Measurements from ENCODE around the gene FOXP2. TPM values are rescaled to one million over a fixed set of nuclear protein-coding genes. Genes with fewer than 3 reads are reported as not detected.

FOXP2 gene
- total and polyA plus RNA-seq, 10 of the 15 experiments (the other 5 are each of a cell fraction or from before 2014, with no cell fraction given) = 0.99 to 2.5 (median 1.8) TPM

DNA sequence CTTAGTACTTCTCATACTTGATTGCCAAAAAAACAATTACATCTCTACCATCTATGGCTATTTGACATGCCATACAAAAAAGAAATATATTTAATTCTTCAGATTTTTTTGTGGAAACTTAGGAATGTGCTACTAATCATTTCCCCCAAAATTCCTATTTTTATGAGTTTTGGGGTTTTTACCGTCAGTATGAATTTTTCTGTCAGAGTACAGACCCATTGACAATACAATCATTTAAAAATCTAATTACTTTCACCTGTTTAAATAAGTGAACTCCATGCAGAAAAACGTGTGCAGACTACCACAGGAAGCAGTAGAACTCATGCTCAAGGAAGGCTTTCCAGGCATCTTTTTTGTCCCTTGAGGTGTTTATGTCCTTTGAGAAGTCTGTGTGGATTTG is 48.8 kb upstream of the FOXP2 start:
- H2AFZ ChIP-seq (ENCODE audit: control insufficient read depth, low read depth, low read length) = no peak overlapping the region
- H3K27me3 ChIP-seq (replicated peaks in 1 of 2; ENCODE audit: control insufficient read depth in 2 of 2, insufficient read depth in 2 of 2, low read length in 1 of 2) = no peaks in the 10 kb centered on the region
- ChIA-PET SMC1A (ENCODE audit: uncharacterized antibody, unreplicated experiment) (no interaction called here), POLR2A (no interaction called here), CTCF (no interaction called here), RAD21 (ENCODE audit: unreplicated experiment) (no interaction called here)
- DNase-seq (ENCODE audit: low read depth, low spot score) (no peak), FAIRE-seq (no peak), ATAC-seq (no peak)
- H3K36me3 ChIP-seq (ENCODE audit: control insufficient read depth in 2 of 2, insufficient read depth in 2 of 2, low read length in 1 of 2) = no peaks in the 10 kb centered on the region
- H3K9ac ChIP-seq (ENCODE audit: control insufficient read depth, insufficient read depth, low read length) = no peak overlapping the region
- BruUV-seq (replicated peaks) = no TSS peak
- no peak overlapping the region for H3K4me2 ChIP-seq (ENCODE audit: control insufficient read depth, insufficient read depth)
- H4K20me1 ChIP-seq (ENCODE audit: control insufficient read depth, insufficient read depth) = no peaks in the 10 kb centered on the region
- in situ Hi-C loops (cut with MboI) (no loop called here), intact Hi-C loops (cut with micrococcal nuclease; ENCODE audit: unreplicated experiment) (no loop called here)
- no peak overlapping the region for H3K27ac ChIP-seq (ENCODE audit: control insufficient read depth, insufficient read depth)
- no peaks in the 10 kb centered on the region for H3K9me3 ChIP-seq (replicated peaks; ENCODE audit: control insufficient read depth, insufficient read depth, low read length)
- H3K4me1 ChIP-seq (ENCODE audit: control insufficient read depth, insufficient read depth, low read length) = no peaks in the 10 kb centered on the region
- WGBS (ENCODE audit: insufficient coverage, insufficient replicate concordance, low lambda C conversion rate, missing lambda C conversion rate) = 2% methylated on average over 2 of the region's 2 CpGs
- no peak for TF ChIP-seq RUNX3 (IDR thresholded peaks at IDR 0.05; ENCODE audit: low read length)
- TF ChIP-seq MYC (IDR thresholded peaks at IDR 0.05; ENCODE audit: insufficient read depth, insufficient read length, insufficient replicate concordance, low read length, severe bottlenecking) = no peak
- TF ChIP-seq MXI1 (IDR thresholded peaks at IDR 0.05; ENCODE audit: low read depth, low read length) = no peak
- TF ChIP-seq GABPA (IDR thresholded peaks at IDR 0.05; ENCODE audit: low read depth) = no peak
- TF ChIP-seq, protein P1, sequence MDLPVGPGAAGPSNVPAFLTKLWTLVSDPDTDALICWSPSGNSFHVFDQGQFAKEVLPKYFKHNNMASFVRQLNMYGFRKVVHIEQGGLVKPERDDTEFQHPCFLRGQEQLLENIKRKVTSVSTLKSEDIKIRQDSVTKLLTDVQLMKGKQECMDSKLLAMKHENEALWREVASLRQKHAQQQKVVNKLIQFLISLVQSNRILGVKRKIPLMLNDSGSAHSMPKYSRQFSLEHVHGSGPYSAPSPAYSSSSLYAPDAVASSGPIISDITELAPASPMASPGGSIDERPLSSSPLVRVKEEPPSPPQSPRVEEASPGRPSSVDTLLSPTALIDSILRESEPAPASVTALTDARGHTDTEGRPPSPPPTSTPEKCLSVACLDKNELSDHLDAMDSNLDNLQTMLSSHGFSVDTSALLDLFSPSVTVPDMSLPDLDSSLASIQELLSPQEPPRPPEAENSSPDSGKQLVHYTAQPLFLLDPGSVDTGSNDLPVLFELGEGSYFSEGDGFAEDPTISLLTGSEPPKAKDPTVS (IDR thresholded peaks at IDR 0.05; ENCODE audit: low read depth, low read length) = no peak
- no peak for TF ChIP-seq ZNF24 (IDR thresholded peaks at IDR 0.05)
- TF ChIP-seq SREBF2 (IDR thresholded peaks at IDR 0.05; ENCODE audit: low read length) = no peak
- no peak for TF ChIP-seq YBX1 (IDR thresholded peaks at IDR 0.05)
- TF ChIP-seq ESRRA (IDR thresholded peaks at IDR 0.05; ENCODE audit: low read length) = no peak
- TF ChIP-seq, protein P2, sequence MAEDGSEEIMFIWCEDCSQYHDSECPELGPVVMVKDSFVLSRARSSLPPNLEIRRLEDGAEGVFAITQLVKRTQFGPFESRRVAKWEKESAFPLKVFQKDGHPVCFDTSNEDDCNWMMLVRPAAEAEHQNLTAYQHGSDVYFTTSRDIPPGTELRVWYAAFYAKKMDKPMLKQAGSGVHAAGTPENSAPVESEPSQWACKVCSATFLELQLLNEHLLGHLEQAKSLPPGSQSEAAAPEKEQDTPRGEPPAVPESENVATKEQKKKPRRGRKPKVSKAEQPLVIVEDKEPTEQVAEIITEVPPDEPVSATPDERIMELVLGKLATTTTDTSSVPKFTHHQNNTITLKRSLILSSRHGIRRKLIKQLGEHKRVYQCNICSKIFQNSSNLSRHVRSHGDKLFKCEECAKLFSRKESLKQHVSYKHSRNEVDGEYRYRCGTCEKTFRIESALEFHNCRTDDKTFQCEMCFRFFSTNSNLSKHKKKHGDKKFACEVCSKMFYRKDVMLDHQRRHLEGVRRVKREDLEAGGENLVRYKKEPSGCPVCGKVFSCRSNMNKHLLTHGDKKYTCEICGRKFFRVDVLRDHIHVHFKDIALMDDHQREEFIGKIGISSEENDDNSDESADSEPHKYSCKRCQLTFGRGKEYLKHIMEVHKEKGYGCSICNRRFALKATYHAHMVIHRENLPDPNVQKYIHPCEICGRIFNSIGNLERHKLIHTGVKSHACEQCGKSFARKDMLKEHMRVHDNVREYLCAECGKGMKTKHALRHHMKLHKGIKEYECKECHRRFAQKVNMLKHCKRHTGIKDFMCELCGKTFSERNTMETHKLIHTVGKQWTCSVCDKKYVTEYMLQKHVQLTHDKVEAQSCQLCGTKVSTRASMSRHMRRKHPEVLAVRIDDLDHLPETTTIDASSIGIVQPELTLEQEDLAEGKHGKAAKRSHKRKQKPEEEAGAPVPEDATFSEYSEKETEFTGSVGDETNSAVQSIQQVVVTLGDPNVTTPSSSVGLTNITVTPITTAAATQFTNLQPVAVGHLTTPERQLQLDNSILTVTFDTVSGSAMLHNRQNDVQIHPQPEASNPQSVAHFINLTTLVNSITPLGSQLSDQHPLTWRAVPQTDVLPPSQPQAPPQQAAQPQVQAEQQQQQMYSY (CRISPR knock-in tag; IDR thresholded peaks at IDR 0.05) = no peak
- TF ChIP-seq HDAC2 (IDR thresholded peaks at IDR 0.05) = no peak
- no peak for TF ChIP-seq DPF2 (IDR thresholded peaks at IDR 0.05)
- TF ChIP-seq, protein P3, sequence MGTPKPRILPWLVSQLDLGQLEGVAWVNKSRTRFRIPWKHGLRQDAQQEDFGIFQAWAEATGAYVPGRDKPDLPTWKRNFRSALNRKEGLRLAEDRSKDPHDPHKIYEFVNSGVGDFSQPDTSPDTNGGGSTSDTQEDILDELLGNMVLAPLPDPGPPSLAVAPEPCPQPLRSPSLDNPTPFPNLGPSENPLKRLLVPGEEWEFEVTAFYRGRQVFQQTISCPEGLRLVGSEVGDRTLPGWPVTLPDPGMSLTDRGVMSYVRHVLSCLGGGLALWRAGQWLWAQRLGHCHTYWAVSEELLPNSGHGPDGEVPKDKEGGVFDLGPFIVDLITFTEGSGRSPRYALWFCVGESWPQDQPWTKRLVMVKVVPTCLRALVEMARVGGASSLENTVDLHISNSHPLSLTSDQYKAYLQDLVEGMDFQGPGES (IDR thresholded peaks at IDR 0.05) = no peak
- no peak for TF ChIP-seq TCF12 (IDR thresholded peaks at IDR 0.05; ENCODE audit: low read depth, low read length)
- no peak for TF ChIP-seq CREM (IDR thresholded peaks at IDR 0.05; ENCODE audit: low read depth)
- TF ChIP-seq IKZF1 (conservative IDR thresholded peaks at IDR 0.05) = no peak
- no peak for TF ChIP-seq MYB (IDR thresholded peaks at IDR 0.05; ENCODE audit: borderline replicate concordance, low read depth, low read length)
- no peak for TF ChIP-seq KDM1A (IDR thresholded peaks at IDR 0.05; ENCODE audit: borderline replicate concordance)
- TF ChIP-seq WRNIP1 (IDR thresholded peaks at IDR 0.05; ENCODE audit: borderline replicate concordance, low read depth, low read length) = no peak
- no peak overlapping the region for H3K4me3 ChIP-seq
- no peaks in the 10 kb centered on the region for H3K79me2 ChIP-seq (ENCODE audit: control insufficient read depth, insufficient read depth, low read length)

All from GM12878 (cell line).